HG03196 (cell line): ENCODE measurements around the gene ZC3H4.
"Not testable (repeated sequence)": the region's sequence is repeated elsewhere in the genome, so short reads cannot be mapped to it uniquely, and the experiment has no call there.

ENCODE experiments used
- ATAC-seq: cut with Tn5 transposase; IDR thresholded peaks from one replicate; pipeline ENCODE4 v1.9.1; 2021; ENCODE audit not compliant: unreplicated experiment

Gene ZC3H4

GRCh38 chr19:47109177-47109540 is 4.4 kb downstream of the ZC3H4 start:
- ATAC-seq: no peak

DNA sequence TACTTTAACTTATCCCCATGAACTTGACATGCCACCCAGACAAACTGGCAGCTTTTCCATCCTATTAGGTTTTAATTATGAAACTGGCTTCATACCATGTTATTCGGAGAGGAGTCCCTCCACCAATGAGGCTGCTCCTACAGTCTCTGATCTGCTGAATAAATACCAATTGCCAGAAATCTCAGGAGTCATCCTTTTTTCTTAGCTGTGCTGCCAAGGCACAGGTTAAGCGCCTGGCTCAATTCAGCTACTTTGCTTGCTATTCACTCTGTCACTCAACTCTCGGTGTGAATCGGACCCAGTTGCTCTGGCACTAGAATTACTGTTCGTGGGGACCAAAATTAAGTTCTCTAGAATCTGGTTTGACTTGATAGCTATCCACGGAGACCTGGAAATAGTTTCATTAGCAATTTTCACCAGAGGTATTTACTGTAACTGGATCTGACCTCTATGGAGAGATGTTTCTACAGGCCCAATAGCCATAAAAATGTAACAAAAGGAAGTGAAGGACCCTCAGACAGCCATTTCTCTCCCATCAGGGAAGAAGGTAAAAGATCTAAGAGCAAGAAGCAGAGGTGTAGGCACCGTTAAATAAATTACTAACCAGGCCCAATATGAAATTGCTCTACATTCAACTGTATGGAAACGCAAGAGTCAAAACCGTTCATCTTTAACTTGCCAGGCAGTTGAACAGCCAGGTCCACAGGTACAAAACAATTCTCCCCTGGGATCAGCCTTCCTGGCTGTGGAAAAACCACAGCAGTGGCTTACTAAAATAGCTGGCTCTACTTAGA is 5.4 kb downstream of the ZC3H4 start:
- ATAC-seq: no peak

DNA sequence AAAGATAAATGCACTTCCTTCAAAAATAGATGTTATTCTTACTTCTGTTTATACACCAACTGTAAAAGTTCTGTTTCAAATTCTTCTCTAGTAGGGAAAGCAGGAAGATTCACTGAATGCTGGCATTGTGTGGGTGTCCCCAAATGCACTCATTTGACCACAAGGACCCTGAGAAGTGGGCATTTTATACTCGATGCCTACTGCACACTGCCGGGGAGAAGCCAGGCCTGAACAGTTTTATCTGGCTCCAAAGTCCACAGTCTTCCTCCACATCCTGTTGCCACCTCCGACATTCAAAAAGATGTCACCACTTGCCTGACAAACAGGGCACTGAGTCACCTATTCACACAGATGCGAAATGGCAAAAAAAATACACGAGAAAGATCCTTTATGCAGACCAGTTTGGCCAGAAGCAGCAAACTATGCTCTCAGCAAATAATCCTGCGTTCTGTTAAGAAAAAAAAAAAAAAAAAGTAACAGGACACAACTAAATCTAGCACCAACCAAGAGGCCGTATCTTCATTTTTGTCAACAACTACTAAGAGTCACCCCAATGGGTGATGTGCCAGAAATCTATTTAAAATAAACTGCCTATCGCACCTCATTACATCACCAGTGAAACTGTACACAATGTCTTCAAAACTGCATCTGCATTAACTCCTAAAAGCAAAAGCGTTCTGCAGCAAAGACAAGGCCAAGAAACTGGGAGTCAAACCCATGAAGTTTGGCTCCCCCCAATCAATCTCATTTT is 6.2 kb downstream of the ZC3H4 start:
- ATAC-seq: no peak

DNA sequence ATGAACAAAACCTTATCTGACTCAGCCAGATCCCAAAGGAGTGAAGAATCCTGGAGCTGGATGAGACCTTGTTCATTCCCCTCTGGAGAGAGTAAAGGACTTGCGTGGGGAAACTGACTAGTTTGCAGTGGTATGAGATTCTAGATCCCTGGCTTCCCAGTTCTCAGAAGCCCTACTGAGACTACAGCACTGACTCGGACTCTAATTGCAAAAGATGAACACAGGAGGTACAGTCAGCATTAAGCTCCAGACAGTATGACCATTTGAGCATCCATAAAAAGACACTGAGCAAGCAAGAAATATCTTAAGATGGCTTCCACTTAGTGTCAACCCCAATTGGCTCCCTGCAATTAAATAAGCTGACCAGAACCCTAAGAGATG is 6.8 kb downstream of the ZC3H4 start:
- ATAC-seq: no peak

DNA sequence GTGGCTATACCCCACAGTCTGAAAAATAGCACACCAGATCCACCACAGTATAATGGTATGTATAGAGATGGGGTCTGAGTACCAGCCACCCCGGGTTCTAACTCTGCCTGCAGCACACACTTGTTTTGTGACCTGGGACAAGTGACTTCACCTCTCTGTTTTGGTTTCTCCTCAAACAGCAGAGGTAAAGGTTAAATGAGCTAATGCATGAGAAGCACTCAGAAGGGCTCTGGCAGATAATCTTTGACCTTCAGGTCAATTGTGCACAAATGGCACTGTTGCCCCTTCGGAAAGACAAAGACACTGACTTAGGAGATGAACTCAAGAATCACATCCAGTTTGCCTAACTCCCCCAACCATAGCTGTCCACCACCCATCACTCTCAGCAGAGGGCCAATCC is 7.7 kb downstream of the ZC3H4 start:
- no peak for ATAC-seq

DNA sequence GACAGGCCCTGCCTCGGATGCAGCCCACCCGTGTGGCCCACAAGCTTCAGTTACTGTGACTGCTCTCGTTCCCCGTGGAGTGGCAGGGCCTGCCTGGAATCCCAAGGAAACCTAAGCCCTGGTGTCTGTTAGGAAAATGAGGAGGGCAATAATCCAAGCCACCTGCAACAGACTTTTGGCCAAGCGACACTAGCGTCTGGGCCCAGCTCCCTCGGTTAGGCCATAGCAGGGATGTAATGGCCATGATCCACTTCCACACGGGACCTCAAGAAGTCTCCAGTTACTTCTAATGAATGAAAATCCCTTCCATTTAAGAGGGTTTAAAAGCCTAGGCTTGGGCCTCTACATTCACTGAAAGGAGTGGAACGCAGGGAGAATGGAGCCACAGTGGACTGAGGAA is 8.9 kb downstream of the ZC3H4 start:
- ATAC-seq: no peak

DNA sequence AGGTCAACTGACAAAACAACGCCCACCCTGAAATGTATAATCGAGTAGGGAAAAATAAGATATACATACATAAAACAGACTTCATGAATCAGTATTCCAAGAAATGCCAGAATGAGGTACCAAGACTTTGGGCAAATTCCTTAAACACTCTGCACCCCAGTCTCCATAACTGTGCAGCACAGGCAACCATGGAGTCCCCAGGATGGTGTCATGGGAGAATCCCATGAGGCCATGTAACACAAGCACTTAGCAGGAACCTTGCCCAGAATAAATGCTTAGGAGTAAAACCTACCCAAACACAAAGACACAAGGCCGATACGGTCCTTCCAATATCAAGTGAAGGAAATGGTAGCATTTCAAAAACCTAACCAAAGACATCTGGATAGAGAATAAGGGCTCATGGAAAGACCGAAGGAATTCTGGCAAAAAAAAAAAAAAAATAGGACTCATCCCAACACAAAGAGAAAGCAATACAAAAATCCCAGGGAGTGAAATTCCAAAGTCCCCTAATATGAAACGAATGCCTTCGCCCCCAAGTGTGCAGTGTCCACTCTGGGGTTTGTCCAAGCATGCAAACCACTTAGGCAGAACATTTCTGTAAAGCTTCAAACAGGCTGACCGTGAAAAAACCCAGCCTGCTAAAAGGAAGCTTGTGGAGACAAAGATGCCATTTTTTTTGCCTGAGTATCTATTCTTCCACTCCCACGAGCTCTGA is 11.1 kb downstream of the ZC3H4 start:
- no peak for ATAC-seq

DNA sequence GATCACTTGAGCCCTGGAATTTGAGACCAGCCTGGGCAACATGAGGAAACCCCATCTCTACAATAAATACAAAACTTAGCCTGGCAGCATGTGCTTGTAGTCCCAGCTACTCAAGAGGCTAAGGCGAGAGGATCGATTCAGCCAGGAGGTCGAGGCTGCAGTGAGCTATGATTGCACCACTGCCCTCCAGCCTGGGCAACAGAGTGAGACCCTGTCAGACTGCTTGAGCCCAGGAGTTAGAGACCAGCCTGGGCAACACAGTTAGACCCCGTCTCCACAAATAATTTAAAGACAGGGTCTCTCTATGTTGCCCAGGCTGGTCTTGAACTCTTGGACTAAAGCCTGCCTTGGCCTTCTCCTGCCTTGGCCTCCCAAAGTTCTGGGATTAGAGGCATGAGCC is 12.5 kb downstream of the ZC3H4 start:
- ATAC-seq: not testable (repeated sequence)

DNA sequence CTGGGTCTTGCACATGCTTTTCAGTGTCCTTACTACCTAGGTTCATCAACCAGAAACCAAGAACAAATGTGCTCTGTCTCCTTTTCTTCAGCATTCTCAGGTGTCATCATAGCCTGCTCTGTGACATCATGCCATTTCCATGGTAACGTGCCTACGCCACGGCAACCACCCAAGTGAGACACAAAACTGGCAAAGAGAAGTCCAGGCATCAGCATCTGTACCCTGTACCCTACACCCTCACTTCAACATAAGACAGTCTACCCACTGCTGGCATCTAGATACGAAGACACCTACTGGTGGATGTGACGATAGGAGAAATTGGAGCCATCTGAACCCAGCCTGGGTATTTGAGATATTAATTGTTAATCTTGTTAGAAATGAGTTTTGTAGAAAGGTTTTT is 13.3 kb downstream of the ZC3H4 start:
- ATAC-seq: no peak

DNA sequence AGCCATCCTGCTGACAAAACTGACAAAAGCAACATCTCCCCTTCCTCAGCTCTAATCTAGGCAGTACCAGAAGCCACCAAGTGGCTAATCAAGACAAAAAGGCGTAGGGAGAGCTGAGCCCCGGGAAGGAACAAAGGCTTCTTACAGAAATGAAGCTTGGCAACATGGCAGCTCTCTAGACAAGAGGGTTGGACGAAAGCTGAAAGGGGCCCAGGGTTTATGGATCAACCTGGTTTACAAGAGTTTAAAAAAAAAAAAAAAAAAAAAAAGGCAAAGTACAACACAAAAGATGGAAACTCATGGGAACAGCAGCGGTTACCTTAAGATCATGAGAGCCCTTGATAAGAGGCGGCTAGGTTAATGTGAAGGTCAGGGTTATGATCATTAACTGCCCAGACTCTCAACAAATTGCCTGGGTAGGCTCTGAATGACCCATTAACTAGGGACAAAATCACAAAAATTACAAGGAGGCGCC is 14.0 kb downstream of the ZC3H4 start:
- ATAC-seq: no peak

- ATAC-seq: no peak
Measured at GRCh38 chr19:47098608-47099007, 15.0 kb downstream of the ZC3H4 start.

GRCh38 chr19:47097396-47098201 is 16.0 kb downstream of the ZC3H4 start:
- no peak for ATAC-seq

DNA sequence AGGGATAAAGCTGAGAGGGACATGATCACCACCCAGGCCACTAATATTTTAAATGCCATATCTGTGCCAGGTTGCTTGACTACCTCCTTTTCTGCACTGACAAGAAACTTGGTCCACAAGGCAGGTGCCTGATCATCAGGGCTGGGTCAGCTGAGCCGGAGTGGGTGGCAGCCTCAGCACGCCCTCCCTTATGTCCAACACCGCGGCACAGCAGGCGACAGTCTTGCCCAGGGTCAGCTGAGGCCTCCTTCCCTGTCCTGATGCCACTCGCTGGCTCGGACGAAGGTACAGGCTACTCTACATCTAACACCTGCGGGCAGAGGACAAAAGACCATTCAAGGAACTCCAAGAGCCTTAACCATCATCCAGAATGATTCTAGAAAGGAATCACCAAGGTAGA is 16.9 kb downstream of the ZC3H4 start:
- no peak for ATAC-seq

- ATAC-seq: no peak
Measured at GRCh38 chr19:47096100-47096704, 17.4 kb downstream of the ZC3H4 start.

- no peak for ATAC-seq
Measured at GRCh38 chr19:47095476-47096099, 18.0 kb downstream of the ZC3H4 start.

DNA sequence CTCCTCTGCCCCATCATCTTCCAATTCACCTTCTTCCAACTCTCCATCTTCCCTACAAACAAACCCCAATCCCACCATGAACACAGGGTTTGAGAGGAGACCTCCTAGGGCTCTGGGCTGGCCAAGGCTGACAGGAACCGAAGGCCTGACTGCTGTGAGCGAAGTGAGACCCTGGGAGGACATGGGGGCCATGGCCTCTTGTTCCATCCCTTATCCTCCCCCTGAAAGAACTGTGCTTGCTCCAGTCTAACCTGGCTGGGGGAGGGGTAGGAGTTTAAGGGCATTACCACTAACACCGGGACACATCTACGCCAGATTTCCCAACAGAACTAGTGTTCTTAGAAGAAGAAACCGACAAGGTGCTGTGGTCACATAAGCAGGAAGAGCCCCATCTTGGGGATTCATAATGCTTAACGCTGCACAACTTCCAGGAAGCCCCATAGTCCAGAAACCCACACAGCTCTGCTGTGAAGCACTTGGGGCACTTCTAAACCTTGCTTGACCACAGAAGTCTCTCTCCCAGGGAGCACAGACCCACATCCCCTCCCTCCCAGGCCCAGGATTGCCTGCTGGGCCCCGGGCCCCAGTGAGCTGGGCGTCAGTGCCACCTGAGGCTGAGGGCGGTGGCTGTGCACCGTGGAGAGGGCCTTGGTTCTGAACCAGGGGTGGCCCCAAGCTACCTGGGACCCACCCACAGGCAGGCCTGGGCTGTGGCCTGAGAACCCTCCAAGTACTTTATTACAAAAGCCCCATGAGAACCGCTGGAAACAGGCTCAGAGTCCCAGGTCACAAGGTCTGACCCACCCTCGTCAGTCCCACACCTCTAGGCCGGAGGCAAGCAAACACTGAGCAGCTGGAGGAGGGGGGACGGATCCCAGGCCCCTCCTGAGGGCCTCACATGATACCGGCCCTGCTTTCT is 18.8 kb downstream of the ZC3H4 start:
- no peak for ATAC-seq

DNA sequence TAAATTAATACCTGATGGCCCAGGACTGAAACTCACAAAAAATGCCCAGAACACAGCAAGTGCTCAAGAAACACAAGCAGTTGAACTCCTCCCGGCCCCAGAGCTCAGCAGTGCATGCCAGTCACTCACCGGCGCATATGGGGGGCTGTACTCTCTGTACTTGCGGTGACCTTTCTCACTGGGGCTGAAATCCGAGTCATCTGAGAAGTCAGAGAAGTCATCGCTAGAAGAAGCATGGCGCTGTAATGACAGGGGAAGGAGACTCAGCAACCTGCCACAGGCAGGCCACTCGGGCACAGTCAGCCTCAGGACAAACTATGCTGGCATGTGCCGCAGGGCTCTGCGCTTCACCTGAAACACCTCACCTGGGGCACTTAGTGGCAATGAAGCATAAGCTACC is 19.7 kb downstream of the ZC3H4 start:
- ATAC-seq: no peak

GRCh38 chr19:47093254-47093653 is 20.3 kb downstream of the ZC3H4 start:
- ATAC-seq: no peak

DNA sequence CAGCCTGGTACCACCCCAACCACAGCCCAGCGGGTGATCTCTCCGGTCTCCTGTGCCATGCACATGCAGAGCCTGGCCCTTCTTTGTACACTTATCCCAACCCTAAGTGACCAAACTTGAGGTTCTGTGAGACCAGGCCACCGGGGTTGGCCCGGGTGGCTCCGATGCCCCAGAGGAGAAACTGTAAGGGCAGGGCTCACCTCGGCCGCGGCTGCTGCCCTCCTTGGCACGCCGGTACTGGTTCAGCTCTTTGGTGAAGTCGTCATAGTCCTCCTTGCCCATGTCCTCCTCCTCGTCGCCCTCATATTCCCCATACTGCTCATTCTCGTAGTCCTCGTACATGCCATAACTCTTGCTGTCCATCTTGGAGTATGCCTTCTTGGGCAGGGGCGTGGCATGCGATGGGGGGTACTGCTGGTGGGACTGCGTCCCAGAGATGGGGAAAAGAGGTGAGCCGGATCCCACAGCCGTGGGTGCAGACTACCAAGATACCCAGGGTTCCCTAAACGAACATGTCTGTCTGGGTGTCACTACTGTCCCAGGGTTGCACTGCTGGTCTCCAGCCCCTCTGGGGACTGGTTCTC is 23.7 kb downstream of the ZC3H4 start:
- ATAC-seq: no peak
